Measurements from ENCODE around the gene RASGRP3.

GRCh38 chr2:33476131-33476792, at the start of gene RASGRP3:
- TF ChIP-seq MAX (IDR thresholded peaks at IDR 0.05; ENCODE audit: insufficient read depth, insufficient read length), result peak; percentile 87
- TF ChIP-seq, protein P1, sequence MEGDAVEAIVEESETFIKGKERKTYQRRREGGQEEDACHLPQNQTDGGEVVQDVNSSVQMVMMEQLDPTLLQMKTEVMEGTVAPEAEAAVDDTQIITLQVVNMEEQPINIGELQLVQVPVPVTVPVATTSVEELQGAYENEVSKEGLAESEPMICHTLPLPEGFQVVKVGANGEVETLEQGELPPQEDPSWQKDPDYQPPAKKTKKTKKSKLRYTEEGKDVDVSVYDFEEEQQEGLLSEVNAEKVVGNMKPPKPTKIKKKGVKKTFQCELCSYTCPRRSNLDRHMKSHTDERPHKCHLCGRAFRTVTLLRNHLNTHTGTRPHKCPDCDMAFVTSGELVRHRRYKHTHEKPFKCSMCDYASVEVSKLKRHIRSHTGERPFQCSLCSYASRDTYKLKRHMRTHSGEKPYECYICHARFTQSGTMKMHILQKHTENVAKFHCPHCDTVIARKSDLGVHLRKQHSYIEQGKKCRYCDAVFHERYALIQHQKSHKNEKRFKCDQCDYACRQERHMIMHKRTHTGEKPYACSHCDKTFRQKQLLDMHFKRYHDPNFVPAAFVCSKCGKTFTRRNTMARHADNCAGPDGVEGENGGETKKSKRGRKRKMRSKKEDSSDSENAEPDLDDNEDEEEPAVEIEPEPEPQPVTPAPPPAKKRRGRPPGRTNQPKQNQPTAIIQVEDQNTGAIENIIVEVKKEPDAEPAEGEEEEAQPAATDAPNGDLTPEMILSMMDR (IDR thresholded peaks at IDR 0.05; ENCODE audit: extremely low read depth in 1 of 2, insufficient read depth in 1 of 2, low read depth in 1 of 2, low read length in 2 of 2), result no peak

All from endothelial cell of umbilical vein (primary cell).